ENCODE data around the gene CSTPP1.

- peak in 1 of 3 experiments; percentile 12 for TF ChIP-seq CTCF (optimal IDR thresholded peaks at IDR 0.05 in 1 of 3, IDR thresholded peaks at IDR 0.05 in 1 of 3, conservative IDR thresholded peaks at IDR 0.05 in 1 of 3; ENCODE audit: extremely low read depth in 1 of 3, insufficient read depth in 2 of 3, low read length in 3 of 3)
- TF ChIP-seq EZH2 (IDR thresholded peaks at IDR 0.05; ENCODE audit: low read length), result no peak
These were observed 250.4 kb downstream of the CSTPP1 start for GRCh38 chr11:47186700-47187695.
